K562 (cell line): ENCODE measurements around the gene ANKRD45. TPM values are rescaled to one million over a fixed set of nuclear protein-coding genes. Genes with fewer than 3 reads are reported as not detected.

ENCODE experiments used
- ARID1B ChIP-seq: fragments of 450-650 bp; IDR thresholded peaks from 2 replicates; pipeline ENCODE4 v1.6.1; 2016; ENCODE audit warnings: antibody characterized with exemption, mild to moderate bottlenecking, inconsistent platforms
- ATF7 ChIP-seq: fragments of 450-650 bp; IDR thresholded peaks from 2 replicates; pipeline ENCODE4 v1.7.1; 2014; ENCODE audit warnings: mild to moderate bottlenecking, moderate library complexity
- BCOR ChIP-seq: fragments of 450-650 bp; IDR thresholded peaks from 2 replicates; pipeline ENCODE4 v1.6.1; 2016
- C11orf30 ChIP-seq: fragments of 450-650 bp; IDR thresholded peaks from 2 replicates; pipeline ENCODE4 v1.6.1; 2016; ENCODE audit warnings: low read depth, mild to moderate bottlenecking
- CBX3 ChIP-seq, 2 experiments: IDR thresholded peaks; 1 replicate in 1 of 2; 2 replicates in 1 of 2; pipeline ENCODE4 v1.6.1; 2012; ENCODE audit warnings: inconsistent platforms in 2 of 2, low read length in 2 of 2, borderline replicate concordance in 1 of 2, control low read depth in 1 of 2
- CHD4 ChIP-seq: fragments of 200-600 bp; sonication (generic); IDR thresholded peaks from 3 replicates; pipeline ENCODE4 v1.6.1; 2012; ENCODE audit warnings: low read depth, mild to moderate bottlenecking, mixed read lengths, low read length, inconsistent platforms; ENCODE audit not compliant: insufficient read depth, insufficient replicate concordance, poor library complexity, severe bottlenecking
- FOXJ3 ChIP-seq: sonication (generic); formaldehyde crosslinking; IDR thresholded peaks from 2 replicates; pipeline ENCODE4 v1.4.0; 2020; ENCODE audit warnings: mild to moderate bottlenecking, missing genetic modification reagents
- IRF9 ChIP-seq: fragments of 450-650 bp; IDR thresholded peaks from 2 replicates; pipeline ENCODE4 v1.6.1; 2016; ENCODE audit warnings: missing biosample characterization, missing genetic modification characterization
- MBD2 ChIP-seq: sonication (generic); IDR thresholded peaks from 2 replicates; pipeline ENCODE4 v1.6.1; 2016; ENCODE audit warnings: low read depth, borderline replicate concordance
- PCBP2 ChIP-seq: fragments of 200-400 bp; formaldehyde crosslinking; IDR thresholded peaks from 2 replicates; pipeline ENCODE4 v1.6.1; 2018; ENCODE audit warnings: low read length, low read depth, mild to moderate bottlenecking, moderate library complexity; ENCODE audit not compliant: poor library complexity, severe bottlenecking
- POLR2G ChIP-seq: fragments of 200-400 bp; formaldehyde crosslinking; IDR thresholded peaks from 2 replicates; pipeline ENCODE4 v1.6.1; 2017; ENCODE audit warnings: low read depth, mild to moderate bottlenecking, antibody characterized with exemption, low read length, moderate library complexity
- SMARCE1 ChIP-seq: fragments of 450-650 bp; IDR thresholded peaks from 2 replicates; pipeline ENCODE4 v1.7.1; 2016; ENCODE audit warnings: mild to moderate bottlenecking
- ZC3H8 ChIP-seq: fragments of 450-650 bp; IDR thresholded peaks from 2 replicates; pipeline ENCODE4 v1.6.1; 2017
- ZNF133 ChIP-seq: fragments of 250-450 bp; sonication (Bioruptor Pico); IDR thresholded peaks from 2 replicates; pipeline ENCODE4 v1.4.0; 2020; ENCODE audit warnings: mild to moderate bottlenecking
- ZNF143 ChIP-seq: sonication (generic); formaldehyde crosslinking; IDR thresholded peaks from 2 replicates; pipeline ENCODE4 v1.9.0; 2022; ENCODE audit warnings: mild to moderate bottlenecking, missing genetic modification reagents
- polyA plus RNA-seq, 8 experiments: library from polyadenylated mRNA; depleted of rRNA in 4 of 8; stranded (reverse) in 5 of 8; unstranded in 3 of 8; fragments of >200 nt; fragmentation: Nextera tagmentation in 2 of 8; fragmentation: Illumina TruSeq in 1 of 8; extraction: Ambion mirVana in 2 of 8; extraction: Trizol in 1 of 8; gene quantifications; 2 replicates each; pipeline versions ENCODE4 v1.2.1 to v1.2.3, GENCODE V29; 2011 to 2014; ENCODE audit warnings: inconsistent platforms in 1 of 8, missing spikeins in 1 of 8
- total RNA-seq, 7 experiments: library from RNA; depleted of rRNA in 6 of 7; stranded (reverse); fragments of >200 nt in 6 of 7; fragmentation: Illumina TruSeq in 2 of 7; extraction: Trizol in 2 of 7; gene quantifications; 2 replicates each; pipeline versions ENCODE4 v1.2.1 to v1.2.3, GENCODE V29; 2011 to 2021; ENCODE audit warnings: low replicate concordance in 1 of 7
- TF ChIP-seq, protein P1 (sequence below): fragments of 250-450 bp; sonication (Bioruptor Pico); IDR thresholded peaks from 2 replicates; pipeline ENCODE4 v1.4.0; 2020
- TF ChIP-seq, protein P2 (sequence below): fragments of 200-800 bp; sonication (Bioruptor generic); IDR thresholded peaks from 2 replicates; pipeline ENCODE4 v1.6.1; 2017; ENCODE audit warnings: missing genetic modification characterization, missing compliant biosample characterization
- TF ChIP-seq, protein P3 (sequence below): sonication (generic); formaldehyde crosslinking; IDR thresholded peaks from 2 replicates; pipeline ENCODE4 v1.5.0; 2020; ENCODE audit warnings: missing genetic modification reagents
- TF ChIP-seq, protein P4 (sequence below), 3 experiments: IDR thresholded peaks in 2 of 3; conservative IDR thresholded peaks in 1 of 3; 2 replicates each; pipeline ENCODE4 v1.5.1; 2011 to 2012; ENCODE audit warnings: low read length in 3 of 3, mild to moderate bottlenecking in 3 of 3, control low read depth in 2 of 3, improper control_type of control experiment in 1 of 3, inconsistent platforms in 1 of 3, low read depth in 1 of 3, mixed read lengths in 1 of 3, moderate library complexity in 1 of 3; ENCODE audit not compliant: insufficient read depth in 2 of 3

ANKRD45 gene
- total and polyA plus RNA-seq, 9 of the 15 experiments (the other 6 are each of a cell fraction or from before 2014, with no cell fraction given), result 0.10 to 0.30 (median 0.11) TPM; not detected in 2

DNA sequence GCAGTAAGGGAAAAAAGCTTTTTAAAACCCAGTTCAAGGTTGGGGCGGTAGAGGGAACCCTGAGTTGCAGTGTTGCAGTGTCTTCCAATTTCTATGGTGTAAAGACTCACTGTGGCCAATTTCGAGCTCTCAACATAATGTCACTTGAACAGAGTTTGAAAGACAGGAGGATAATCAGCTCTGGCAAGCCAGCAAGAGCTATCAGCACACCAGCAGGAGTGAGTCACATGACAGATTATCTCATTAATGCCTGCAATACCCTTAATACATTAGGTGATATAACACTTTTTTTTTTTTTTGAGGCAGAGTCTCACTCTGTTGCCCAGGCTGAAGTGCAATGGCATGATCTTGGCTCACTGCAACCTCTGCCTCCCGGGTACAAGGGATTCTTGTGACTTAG lies 89.6 kb downstream of the ANKRD45 start (continued):
- TF ChIP-seq, protein P1, sequence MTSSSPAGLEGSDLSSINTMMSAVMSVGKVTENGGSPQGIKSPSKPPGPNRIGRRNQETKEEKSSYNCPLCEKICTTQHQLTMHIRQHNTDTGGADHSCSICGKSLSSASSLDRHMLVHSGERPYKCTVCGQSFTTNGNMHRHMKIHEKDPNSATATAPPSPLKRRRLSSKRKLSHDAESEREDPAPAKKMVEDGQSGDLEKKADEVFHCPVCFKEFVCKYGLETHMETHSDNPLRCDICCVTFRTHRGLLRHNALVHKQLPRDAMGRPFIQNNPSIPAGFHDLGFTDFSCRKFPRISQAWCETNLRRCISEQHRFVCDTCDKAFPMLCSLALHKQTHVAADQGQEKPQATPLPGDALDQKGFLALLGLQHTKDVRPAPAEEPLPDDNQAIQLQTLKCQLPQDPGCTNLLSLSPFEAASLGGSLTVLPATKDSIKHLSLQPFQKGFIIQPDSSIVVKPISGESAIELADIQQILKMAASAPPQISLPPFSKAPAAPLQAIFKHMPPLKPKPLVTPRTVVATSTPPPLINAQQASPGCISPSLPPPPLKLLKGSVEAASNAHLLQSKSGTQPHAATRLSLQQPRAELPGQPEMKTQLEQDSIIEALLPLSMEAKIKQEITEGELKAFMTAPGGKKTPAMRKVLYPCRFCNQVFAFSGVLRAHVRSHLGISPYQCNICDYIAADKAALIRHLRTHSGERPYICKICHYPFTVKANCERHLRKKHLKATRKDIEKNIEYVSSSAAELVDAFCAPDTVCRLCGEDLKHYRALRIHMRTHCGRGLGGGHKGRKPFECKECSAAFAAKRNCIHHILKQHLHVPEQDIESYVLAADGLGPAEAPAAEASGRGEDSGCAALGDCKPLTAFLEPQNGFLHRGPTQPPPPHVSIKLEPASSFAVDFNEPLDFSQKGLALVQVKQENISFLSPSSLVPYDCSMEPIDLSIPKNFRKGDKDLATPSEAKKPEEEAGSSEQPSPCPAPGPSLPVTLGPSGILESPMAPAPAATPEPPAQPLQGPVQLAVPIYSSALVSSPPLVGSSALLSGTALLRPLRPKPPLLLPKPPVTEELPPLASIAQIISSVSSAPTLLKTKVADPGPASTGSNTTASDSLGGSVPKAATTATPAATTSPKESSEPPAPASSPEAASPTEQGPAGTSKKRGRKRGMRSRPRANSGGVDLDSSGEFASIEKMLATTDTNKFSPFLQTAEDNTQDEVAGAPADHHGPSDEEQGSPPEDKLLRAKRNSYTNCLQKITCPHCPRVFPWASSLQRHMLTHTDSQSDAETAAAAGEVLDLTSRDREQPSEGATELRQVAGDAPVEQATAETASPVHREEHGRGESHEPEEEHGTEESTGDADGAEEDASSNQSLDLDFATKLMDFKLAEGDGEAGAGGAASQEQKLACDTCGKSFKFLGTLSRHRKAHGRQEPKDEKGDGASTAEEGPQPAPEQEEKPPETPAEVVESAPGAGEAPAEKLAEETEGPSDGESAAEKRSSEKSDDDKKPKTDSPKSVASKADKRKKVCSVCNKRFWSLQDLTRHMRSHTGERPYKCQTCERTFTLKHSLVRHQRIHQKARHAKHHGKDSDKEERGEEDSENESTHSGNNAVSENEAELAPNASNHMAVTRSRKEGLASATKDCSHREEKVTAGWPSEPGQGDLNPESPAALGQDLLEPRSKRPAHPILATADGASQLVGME (CRISPR knock-in tag), result no peak
- TF ChIP-seq BCOR, result no peak
- TF ChIP-seq, protein P2, sequence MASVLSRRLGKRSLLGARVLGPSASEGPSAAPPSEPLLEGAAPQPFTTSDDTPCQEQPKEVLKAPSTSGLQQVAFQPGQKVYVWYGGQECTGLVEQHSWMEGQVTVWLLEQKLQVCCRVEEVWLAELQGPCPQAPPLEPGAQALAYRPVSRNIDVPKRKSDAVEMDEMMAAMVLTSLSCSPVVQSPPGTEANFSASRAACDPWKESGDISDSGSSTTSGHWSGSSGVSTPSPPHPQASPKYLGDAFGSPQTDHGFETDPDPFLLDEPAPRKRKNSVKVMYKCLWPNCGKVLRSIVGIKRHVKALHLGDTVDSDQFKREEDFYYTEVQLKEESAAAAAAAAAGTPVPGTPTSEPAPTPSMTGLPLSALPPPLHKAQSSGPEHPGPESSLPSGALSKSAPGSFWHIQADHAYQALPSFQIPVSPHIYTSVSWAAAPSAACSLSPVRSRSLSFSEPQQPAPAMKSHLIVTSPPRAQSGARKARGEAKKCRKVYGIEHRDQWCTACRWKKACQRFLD (CRISPR knock-in tag), result no peak
- TF ChIP-seq IRF9, result no peak
- no peak for TF ChIP-seq ATF7
- no peak for TF ChIP-seq ZC3H8
- no peak for TF ChIP-seq CHD4
- TF ChIP-seq MBD2, result no peak
- no peak for TF ChIP-seq PCBP2
- TF ChIP-seq, protein P3, sequence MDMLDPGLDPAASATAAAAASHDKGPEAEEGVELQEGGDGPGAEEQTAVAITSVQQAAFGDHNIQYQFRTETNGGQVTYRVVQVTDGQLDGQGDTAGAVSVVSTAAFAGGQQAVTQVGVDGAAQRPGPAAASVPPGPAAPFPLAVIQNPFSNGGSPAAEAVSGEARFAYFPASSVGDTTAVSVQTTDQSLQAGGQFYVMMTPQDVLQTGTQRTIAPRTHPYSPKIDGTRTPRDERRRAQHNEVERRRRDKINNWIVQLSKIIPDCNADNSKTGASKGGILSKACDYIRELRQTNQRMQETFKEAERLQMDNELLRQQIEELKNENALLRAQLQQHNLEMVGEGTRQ (CRISPR knock-in tag), result peak; percentile 43; the same call in 1 of the 2 replicates
- no peak for TF ChIP-seq ZNF133 (CRISPR knock-in tag)
- no peak for TF ChIP-seq FOXJ3 (CRISPR knock-in tag)
- TF ChIP-seq, protein P4, sequence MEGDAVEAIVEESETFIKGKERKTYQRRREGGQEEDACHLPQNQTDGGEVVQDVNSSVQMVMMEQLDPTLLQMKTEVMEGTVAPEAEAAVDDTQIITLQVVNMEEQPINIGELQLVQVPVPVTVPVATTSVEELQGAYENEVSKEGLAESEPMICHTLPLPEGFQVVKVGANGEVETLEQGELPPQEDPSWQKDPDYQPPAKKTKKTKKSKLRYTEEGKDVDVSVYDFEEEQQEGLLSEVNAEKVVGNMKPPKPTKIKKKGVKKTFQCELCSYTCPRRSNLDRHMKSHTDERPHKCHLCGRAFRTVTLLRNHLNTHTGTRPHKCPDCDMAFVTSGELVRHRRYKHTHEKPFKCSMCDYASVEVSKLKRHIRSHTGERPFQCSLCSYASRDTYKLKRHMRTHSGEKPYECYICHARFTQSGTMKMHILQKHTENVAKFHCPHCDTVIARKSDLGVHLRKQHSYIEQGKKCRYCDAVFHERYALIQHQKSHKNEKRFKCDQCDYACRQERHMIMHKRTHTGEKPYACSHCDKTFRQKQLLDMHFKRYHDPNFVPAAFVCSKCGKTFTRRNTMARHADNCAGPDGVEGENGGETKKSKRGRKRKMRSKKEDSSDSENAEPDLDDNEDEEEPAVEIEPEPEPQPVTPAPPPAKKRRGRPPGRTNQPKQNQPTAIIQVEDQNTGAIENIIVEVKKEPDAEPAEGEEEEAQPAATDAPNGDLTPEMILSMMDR (IDR thresholded peaks at IDR 0.05 in 2 of 3, conservative IDR thresholded peaks at IDR 0.05 in 1 of 3; ENCODE audit: insufficient read depth in 2 of 3, low read depth in 1 of 3, low read length in 3 of 3), result peak in 2 of 3 experiments; percentile 10 to 39; a peak in 1 of 6 replicates
- no peak for TF ChIP-seq POLR2G
- TF ChIP-seq ZNF143 (CRISPR knock-in tag), result no peak
- no peak for TF ChIP-seq CBX3 (IDR thresholded peaks at IDR 0.05; ENCODE audit: borderline replicate concordance in 1 of 2, low read length in 2 of 2)
- TF ChIP-seq ARID1B, result peak; percentile 44; the same call in 1 of the 2 replicates
- no peak for TF ChIP-seq C11orf30
- no peak for TF ChIP-seq SMARCE1
